HG03066 (cell line): Measurements from ENCODE around the gene CACNA1A.

ENCODE experiments used
- ATAC-seq: cut with Tn5 transposase; IDR thresholded peaks from one replicate; pipeline ENCODE4 v1.9.1; 2021; ENCODE audit warnings: low read depth; ENCODE audit not compliant: unreplicated experiment

The CACNA1A gene

GRCh38 chr19:13319526-13319925, 186.8 kb downstream of the CACNA1A start:
- ATAC-seq: no peak

GRCh38 chr19:13318190-13318589, 188.1 kb downstream of the CACNA1A start:
- ATAC-seq: no peak

- no peak for ATAC-seq
Measured at GRCh38 chr19:13315495-13315894, 190.8 kb downstream of the CACNA1A start.

GRCh38 chr19:13314761-13315160, 191.5 kb downstream of the CACNA1A start:
- ATAC-seq: no peak

GRCh38 chr19:13313875-13314274, 192.4 kb downstream of the CACNA1A start:
- no peak for ATAC-seq

DNA sequence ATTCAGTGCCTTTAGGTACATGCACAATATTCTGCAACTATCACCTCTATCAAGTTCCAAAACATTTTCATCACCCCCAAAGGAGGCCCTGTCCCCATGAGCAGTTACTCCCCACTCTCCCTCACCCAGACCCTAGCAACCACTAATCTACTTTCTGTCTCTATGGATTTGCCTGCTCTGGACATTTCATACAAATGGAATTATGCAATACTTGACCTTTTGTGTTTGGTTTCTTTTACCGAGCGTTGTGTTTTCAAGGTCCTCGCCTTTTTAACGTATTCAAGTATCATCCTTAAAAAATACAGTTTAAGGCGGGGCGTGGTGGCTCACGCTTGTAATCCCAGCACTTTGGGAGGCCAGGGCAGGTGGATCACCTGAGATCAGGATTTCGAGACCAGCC, 196.4 kb downstream of the CACNA1A start:
- ATAC-seq: no peak

DNA sequence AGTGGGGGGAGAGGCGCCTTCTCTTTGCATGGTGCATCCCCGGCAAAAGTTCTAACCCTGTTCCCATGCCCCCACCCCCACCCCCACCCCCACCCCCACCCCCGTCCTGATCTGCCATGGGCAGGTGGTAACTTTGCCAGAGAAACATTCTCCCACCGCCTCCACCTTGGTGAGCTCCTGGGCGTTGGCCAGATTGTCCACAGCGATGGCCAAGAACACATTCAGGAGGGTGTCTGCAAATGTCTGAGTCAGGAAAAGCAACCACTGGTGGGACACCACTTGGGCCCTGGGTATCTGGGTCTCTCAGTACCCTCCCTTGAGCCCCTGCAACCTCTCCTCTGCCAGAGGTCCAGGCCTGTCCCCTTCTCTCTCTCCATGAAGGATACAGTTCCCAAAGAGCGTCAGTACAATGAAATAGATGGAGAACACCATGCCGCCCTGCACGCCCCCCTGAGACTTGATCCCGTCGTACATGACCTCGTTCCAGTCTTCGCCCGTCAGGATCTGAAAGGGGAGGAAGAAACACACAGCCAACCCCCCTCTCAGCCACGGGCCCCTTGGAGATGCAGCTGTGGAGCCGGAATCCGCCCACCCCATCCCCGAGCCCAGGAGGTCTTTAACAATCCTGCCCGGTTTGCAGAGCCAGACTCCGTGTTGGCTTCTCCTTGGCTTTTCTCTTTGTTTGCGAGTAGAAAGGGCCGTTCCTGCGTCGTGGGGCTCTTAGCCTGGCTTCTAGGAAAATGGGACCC, 202.7 kb downstream of the CACNA1A start:
- ATAC-seq: no peak

GRCh38 chr19:13302526-13303270, 203.6 kb downstream of the CACNA1A start:
- no peak for ATAC-seq

GRCh38 chr19:13301627-13302334, 204.5 kb downstream of the CACNA1A start:
- ATAC-seq: no peak

DNA sequence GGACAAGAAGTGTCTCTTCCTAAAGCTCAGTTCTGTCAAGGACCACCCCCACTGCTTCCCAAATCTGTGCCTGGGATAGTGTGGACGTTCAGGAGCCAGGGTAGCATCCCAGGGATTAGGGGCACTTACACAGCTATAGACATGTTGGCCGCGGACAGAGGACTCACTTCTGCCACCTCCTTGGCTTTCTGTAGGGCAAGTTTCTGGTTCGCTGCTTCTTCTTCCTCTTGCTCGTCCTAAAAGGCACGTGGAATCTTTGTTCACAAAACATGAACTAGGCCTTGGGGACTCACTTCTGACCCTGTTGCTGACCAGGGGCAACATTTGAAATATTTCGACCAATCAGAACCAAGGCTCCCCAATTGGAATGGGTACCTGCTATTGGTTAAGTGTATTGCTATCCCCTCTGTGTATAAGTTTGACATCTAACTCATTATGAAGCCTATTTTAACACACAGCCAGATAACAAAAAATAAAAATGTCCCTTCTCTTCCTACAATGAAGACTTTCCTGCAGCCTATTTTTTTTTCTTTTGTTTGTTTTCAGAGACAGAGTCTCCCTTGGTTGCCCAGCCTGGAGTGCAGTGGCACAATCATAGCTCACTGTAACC, 205.8 kb downstream of the CACNA1A start:
- ATAC-seq: no peak

- ATAC-seq: no peak
Measured at GRCh38 chr19:13299838-13300237, 206.4 kb downstream of the CACNA1A start.

DNA sequence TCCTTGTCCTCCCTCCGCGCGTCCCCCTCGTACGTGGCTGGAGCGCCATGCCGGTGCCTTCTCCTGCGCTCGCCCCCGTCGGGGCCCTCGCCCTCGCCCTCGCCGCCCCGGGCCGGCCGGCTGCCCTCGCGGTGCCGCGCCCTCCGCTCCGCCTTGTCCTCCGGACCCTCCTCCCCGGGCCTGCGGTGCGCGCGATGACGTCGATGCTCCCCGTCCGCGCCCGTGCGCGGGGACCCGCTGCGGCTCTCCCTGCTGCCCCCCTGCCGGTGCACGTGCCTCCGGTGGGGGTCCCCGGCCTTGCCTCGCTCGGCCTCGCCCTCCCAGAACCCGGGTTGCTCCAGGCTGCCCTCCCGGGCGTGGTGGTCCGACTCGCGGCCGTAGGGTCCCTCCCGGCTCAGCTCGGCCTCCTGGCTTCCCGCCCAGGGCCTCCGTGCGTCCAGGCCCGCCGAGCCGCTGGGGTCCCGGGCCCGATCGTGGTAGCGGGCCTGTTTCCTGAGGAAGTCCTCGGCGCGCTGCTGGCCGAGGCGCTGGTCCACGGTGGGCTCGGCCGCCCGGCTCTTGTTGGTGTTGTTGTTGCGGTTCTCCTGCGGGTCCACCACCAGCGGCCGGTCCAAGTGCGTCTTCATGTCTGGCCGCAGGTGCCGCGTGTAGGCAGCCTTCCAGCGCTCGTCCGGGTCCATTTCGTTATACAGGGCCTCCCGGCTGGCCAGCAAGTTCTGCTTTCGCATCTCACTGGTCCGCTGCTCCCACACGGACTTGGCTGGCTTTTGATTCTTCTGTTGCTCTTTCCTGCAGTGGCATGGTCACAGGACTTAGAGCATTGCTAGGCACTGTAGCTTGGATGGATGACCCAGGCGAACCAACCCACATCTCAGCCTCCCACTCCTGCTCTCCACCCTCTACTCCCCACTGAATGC, 207.5 kb downstream of the CACNA1A start:
- ATAC-seq: no peak

- ATAC-seq: no peak
Measured at GRCh38 chr19:13297023-13297422, 209.3 kb downstream of the CACNA1A start.

- ATAC-seq: no peak
Measured at GRCh38 chr19:13294812-13295567, 211.3 kb downstream of the CACNA1A start.

- ATAC-seq: no peak
Measured at GRCh38 chr19:13291913-13292312, 214.4 kb downstream of the CACNA1A start.

DNA sequence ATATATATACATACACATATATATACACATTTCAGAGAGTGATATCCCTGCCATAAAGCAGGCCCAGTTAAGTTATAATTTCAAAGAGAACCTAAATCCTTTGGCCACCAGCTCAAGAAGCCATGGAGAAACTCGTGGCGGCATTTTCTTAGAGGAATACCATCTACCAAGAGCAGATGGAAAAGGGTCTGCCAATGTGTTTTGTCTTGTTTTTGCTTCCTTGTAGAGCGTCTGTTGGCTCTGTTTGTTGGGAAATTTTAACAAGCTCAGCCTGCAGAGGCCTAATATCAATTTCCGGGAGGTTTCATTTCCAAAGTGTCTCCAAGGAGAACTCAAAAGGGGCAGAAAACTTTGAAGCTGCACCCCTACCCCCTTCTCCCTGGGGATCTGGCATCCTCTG, 215.5 kb downstream of the CACNA1A start:
- no peak for ATAC-seq

DNA sequence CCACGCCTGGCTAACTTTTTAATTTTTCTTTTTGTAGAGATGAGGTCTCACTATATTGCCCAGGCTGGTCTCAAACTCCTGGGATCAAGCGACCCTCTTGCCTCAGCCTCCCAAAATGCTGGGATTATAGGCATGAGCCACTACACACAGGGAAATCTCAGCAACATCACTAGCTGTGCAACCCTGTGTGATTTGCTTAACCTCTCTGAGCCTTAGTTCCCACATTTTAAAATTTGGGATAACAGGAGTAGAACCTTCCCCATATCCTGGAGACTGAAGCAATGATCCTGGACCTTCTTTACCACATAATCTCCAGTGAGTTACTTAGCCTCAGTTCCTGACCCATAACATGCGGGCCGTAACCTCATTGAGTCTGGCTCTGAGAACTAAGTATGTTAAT, 217.0 kb downstream of the CACNA1A start:
- ATAC-seq: no peak

GRCh38 chr19:13286195-13286985, 219.9 kb downstream of the CACNA1A start:
- ATAC-seq: no peak
